CD4-positive, alpha-beta T cell treated with Interleukin-2 at 100 ng/mL for 4 hours (primary cell): ENCODE measurements around the gene RAI1.
"Not testable (repeated sequence)": the region's sequence is repeated elsewhere in the genome, so short reads cannot be mapped to it uniquely, and the experiment has no call there.

Experiments
- DNase-seq: peaks from one replicate; pipeline ENCODE4 v3.0.0-alpha.2; 2020; ENCODE audit warnings: low spot score

Gene RAI1

GRCh38 chr17:17800504-17801021, 119.3 kb downstream of the RAI1 start:
- DNase-seq, result no peak

GRCh38 chr17:17801800-17802481, 120.7 kb downstream of the RAI1 start:
- DNase-seq, result no peak

GRCh38 chr17:17804007-17804406, 122.7 kb downstream of the RAI1 start:
- no peak for DNase-seq

GRCh38 chr17:17805575-17805974, 124.3 kb downstream of the RAI1 start:
- no peak for DNase-seq

- no peak for DNase-seq
Measured at GRCh38 chr17:17806035-17806434, 124.8 kb downstream of the RAI1 start.

GRCh38 chr17:17806611-17807274, 125.5 kb downstream of the RAI1 start:
- no peak for DNase-seq

- no peak for DNase-seq
Measured at GRCh38 chr17:17807440-17807839, 126.2 kb downstream of the RAI1 start.

- DNase-seq, result not testable (repeated sequence)
Measured at GRCh38 chr17:17808200-17808599, 126.9 kb downstream of the RAI1 start.

GRCh38 chr17:17808706-17809432, 127.6 kb downstream of the RAI1 start:
- DNase-seq, result no peak

- DNase-seq, result no peak
Measured at GRCh38 chr17:17809531-17810083, 128.3 kb downstream of the RAI1 start.

GRCh38 chr17:17810084-17810894, 129.0 kb downstream of the RAI1 start:
- no peak for DNase-seq

GRCh38 chr17:17810895-17811248, 129.6 kb downstream of the RAI1 start:
- no peak for DNase-seq

- DNase-seq, result no peak
Measured at GRCh38 chr17:17811381-17812210, 130.3 kb downstream of the RAI1 start.

- DNase-seq, result peak; percentile 70
Measured at GRCh38 chr17:17812211-17813054, 131.2 kb downstream of the RAI1 start.

GRCh38 chr17:17813055-17813724, 131.9 kb downstream of the RAI1 start:
- DNase-seq, result no peak

- DNase-seq, result no peak
Measured at GRCh38 chr17:17813725-17814095, 132.5 kb downstream of the RAI1 start.

GRCh38 chr17:17814162-17815061, 133.2 kb downstream of the RAI1 start:
- DNase-seq, result no peak

- no peak for DNase-seq
Measured at GRCh38 chr17:17815062-17815406, 133.8 kb downstream of the RAI1 start.
